HuH-7 (cell line): ENCODE results near the gene RELT.

Experiments used
- DNase-seq: peaks from one replicate; pipeline ENCODE4 v3.0.0; 2011; ENCODE audit warnings: low spot score

Gene RELT

DNA sequence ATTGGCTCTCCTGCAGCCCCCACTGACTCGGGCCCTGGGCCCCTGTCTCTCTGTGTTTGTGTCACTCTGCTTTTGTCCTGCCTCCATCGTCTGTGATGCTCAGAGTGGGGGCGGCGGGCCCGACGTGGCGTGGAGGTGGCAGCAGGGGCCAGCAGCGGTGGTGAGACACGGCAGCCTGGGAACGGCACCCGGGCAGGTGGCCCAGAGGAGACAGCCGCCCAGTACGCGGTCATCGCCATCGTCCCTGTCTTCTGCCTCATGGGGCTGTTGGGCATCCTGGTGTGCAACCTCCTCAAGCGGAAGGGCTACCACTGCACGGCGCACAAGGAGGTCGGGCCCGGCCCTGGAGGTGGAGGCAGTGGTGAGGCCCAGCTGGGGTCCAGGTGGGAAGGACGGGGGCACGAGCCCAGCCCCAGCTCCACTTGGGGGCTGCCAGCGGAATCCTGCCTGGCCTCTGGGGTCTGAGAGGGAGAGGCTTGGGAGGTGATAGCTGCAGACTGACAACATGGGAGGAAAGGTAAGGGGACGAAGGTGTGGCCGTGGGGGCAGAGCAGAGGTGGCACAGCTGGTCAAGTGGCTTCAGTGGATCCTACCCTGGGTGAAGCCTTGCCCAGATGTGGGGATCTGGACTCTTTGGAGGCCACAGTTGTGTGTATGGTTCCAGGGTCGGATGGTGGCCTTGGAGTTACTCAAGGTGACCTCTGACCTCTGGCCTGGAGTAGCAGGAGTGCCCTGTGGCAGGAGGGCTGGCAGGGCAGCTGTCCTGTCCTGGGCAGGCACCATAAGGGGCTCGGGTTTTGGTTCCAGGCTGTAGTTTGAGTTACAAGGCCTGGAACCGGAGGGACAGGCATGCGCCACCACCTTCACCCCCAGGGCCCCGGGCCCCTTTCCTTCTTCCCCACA, 16.2 kb downstream of the RELT start:
- no peak for DNase-seq

DNA sequence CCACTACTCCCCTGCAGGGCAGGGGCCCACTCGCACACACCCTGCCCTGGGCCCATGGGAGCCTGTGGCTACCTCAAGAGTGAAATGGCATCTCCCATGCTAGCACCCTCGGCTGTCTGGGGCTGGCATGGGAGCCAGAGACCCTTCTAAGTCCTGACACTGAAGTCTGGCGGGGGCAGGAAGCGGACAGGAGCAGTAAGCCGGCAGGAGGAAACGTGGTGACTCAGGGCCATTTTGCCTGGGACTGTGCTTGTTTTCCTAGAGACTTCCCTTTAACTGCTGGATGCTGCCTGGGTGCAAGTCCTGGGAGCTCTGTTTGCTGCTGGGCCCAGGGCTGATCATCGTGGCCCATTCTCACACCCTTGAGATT, 16.8 kb downstream of the RELT start:
- DNase-seq = no peak

DNA sequence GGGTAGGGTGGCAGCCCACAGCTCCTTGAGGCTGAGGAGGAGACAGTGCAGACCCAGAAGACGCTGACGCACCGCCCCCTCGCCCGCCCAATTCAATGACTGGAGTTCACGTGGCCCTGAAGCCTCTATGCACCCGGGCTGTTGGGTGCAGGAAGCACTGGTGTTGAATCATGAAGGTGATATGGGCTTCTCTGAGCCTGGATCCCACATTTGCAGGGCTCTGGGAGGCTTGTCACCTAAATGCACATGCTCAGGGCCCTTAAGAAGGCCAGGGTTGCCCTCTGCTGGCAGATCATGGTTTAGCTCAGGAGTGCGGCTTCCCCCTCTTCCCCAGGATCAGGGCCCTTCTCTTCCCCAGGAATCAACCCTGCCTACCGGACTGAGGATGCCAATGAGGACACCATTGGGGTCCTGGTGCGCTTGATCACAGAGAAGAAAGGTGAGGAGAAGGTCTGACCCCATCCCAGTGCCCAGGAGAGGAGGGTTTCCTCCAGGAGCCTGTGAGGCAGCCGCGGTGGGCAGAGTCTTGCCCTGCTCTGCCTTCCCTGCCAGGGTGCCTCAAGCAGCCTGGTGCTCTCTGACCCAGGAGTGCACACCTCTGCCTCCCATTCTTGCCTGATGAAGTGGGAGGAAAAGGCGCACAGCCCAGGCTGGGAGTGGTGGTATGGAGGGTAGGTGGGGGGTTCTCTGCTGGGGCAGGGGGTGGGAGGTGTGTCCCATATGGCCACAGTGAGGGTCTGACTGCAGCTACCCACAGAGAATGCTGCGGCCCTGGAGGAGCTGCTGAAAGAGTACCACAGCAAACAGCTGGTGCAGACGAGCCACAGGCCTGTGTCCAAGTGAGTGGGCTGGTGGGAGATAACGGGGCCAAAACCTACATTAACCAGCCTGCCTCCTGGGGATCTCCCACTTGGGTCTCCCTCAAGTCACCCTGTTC, 17.5 kb downstream of the RELT start:
- DNase-seq = peak; percentile 96

DNA sequence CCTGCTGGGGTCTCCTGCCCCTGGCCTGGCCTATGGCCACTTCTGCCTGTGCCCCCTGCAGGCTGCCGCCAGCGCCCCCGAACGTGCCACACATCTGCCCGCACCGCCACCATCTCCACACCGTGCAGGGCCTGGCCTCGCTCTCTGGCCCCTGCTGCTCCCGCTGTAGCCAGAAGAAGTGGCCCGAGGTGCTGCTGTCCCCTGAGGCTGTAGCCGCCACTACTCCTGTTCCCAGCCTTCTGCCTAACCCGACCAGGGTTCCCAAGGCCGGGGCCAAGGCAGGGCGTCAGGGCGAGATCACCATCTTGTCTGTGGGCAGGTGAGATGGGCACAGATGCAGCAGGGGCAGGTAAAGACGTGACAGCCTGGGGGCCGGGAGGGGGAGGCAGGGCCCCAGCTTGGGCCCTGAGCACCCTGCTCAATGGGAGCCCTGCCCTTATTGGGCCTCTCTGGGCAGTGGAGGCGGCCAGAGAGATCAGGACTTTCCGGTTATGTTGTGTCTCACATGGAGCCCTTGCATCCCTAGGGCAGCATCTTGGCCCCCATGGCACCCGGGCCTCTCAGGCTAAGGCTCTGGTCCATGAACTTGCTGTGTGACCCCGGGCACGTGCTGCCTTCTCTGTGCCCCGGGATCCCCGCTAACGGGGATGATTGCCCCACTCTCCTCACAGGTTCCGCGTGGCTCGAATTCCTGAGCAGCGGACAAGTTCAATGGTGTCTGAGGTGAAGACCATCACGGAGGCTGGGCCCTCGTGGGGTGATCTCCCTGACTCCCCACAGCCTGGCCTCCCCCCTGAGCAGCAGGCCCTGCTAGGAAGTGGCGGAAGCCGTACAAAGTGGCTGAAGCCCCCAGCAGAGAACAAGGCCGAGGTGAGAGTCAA, 18.5 kb downstream of the RELT start:
- no peak for DNase-seq

DNA sequence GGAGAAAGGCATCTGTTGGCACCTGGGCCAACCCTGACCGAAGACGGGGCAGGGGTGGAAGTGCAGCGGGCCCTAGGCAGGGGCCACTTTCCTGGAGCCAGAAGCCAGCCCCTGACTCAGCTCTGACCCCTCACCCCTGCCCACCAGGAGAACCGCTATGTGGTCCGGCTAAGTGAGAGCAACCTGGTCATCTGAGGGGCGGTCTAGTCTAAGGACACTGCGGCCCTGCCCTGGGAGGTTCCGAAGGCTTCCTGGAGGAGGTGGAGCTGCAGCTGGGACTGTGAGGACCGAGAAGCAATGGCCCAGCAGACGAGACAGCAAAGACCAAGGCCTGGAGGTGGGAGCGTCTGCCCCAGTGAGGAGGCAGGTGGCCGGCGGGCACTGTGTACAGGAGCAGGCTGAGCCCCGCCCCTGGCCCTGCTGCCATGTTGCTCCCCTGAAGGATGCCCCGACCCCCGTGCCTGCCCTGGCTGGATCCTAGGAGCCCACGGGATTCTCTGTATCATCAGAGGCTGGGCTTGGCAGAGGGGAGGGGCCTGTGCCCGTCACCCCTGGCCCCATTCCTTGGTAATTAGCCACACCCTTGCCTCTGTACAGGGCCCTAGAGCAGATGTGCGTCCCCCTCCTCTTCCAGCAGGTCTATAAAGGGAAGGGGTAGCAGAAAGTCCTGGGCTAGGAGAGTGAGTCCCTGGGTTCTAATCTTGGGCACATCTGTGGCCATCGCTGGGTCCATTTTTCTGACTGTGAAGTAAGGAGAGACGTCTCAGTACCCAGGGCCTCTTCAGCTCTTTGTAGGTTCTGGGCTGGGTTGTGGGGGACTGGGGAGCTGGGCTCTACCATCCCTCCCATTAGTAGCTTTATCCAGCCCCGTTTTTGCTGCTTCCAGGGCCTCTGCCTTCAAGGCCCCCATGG, 19.4 kb downstream of the RELT start:
- DNase-seq = no peak

DNA sequence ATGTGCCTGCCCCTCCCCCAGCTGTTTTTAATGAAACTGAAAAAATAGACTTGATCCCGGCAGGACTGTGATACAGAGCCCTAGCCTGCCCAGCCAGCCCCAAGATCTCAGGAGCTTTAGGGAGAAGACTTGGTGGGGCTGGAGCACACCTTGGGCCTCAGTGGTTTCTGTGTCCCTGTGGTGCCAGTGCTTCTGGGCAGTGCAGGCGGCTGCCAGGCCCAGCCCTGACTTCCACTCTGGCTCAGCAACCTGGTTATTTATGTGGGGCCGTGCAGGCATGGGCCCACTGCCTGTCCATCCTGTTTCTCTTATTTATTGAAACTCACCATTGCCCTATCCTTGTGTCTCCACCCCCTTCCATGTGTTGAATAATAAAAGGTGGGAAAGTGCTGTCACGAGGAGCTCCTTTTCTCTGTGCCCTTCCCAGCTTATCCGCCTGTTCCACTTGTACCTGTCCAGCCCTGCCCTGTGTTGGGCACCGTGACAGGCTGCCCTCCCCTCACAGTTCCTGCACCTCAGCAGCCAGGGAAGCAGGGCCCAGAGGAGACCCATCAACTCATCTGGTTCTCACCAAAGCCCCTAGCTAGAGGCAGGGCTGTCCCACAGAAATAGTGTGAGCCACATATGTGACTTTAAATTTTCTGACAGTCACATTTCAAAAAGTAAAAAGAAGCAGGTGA, 20.2 kb downstream of the RELT start:
- no peak for DNase-seq

DNA sequence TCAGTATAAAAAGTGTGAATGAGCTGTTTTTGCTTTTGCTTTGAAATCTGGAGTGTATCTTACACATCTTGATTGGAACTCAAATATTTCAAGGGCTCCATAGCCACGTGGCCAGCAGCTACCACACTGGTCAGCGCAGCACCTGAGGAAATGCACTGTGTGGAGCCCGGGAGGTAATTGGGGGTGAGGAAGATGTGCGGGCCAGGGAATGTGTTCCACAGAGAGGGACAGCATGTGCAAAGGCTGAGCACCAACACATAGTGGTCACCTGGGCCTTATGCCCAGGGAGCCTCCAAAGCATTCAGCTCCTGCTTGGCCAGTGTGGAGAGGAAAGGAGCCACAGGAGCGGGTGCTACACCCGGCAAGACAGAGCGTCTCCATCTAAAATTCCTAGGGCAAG, 20.8 kb downstream of the RELT start:
- DNase-seq = no peak

DNA sequence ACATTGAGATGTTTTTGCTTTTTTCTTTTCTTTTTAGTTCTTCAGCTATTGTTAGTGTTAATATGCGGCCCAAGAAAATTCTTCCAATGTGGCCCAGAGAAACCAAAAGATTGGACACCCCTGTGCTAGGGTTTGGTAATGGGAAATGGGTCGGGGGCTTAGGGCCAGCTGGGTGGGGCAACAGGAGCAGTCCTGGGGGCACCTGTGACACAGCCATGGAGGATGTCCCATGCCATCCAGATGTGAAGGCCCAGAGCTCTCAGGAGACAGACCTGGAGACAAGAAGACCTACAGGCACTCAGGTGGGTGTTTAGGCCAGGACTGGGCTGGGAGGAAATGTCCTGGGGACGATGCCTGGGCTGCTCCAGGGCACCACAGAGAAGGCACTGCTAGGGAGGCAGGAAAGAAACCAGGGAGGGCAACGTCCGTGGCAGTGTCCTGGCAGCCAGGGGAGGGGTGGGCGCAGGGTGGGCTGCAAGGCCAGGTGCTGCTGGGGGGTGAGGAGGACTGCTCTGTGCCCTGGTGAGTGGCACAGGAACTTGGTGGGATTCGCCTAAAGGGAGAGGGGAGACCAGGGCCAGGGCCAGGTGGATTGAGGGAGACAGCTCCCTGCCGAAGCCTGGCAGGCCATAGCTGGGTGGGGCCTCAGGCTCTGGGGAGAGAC, 21.4 kb downstream of the RELT start:
- no peak for DNase-seq

DNA sequence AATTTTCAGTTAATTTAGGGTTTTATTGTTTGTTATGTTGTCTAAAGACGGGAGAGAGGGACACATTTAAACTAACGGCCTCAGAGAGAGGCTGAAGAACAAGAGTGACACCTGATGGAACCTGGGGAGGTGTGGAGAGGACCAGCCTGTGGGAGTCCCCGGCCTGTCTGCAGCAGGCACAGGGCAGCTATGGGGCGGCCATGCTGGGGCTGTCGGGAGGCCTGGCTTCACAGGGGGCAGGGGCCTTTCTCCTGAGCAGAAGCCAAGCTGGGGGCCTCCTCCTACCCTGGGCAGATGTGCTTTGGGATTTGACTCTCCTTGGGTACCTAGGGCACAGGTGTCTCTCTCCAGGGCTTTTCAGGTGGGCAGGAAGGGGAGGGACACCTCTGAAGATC, 21.9 kb downstream of the RELT start:
- no peak for DNase-seq

DNA sequence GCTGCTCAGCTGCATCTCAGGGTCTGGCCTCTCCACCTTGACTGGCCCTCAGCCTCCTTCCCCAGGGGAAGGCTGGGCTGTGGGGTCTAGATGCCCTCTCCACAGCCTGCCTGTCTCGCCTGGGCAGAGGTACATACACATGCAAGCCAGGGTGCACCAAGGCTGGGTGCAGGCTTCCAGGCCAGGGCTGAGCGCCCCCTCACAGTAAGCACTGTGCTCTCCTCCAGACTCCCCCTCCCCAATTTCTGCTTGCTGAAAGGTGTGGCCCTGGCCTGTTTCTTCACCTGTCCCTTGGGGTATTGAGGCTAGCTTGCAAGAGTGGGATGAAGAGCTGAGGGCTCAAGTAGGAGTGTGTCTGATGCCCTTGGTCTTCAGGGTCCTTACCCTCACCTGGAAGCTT, 22.5 kb downstream of the RELT start:
- DNase-seq = no peak

DNA sequence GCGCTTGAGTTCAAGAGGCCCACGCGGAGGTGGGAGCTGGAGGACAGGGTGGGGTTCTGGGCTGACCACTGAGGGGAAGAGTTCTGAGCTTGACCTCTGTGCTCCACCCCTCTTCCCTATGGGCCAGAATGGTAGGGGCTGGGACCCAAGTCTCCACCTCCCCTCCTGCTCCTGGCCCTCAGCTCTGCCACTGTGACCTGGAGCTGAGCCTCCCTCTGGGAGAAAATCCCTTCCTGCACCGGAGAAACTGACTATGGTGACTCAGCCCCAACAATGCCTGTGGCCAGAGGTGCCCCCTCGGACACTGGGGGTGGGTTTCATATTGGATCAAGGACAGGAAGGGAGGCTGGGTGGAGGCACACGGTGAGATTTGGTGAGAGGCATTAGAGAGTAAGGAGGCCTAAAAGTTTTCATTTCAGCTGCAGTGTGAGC, 23.0 kb downstream of the RELT start:
- DNase-seq = no peak

DNA sequence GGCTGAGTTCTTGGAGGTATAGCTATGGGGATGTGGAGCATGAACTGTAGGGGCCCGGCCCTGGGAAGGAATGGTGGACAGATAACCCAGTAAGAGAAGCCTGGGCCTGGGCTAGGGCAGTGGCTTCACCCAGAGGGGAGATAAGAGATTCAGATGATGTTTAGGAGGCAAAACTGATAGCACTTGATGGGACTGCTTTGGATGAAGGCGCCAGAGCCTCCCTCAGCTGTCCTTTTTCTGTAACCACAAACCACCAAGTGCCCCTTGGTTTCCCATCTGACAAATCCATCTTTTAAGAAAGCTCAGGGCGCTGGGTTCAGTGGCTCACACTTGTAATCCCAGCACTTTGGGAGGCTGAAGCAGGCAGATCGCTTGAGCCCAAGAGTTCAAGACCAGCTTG, 23.4 kb downstream of the RELT start:
- DNase-seq = no peak

DNA sequence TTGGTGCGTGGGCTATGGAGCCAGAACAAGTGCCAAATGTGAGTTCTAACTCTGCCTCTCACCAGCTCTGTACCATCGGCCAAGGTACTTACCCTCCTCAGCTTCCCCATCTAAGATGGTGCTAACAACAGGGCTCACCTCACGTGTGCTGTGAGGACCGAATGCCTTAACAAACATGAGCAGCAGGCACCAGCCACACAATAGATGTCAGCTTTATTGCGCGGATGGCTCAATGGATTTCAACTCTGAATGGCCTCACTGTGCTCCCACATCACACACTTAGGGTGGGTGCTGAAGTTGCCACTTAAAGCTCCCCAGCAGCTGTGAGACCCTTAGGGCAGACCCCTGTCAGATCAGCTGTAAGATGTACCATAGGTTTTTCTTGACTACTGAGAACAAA, 24.1 kb downstream of the RELT start:
- DNase-seq = no peak

DNA sequence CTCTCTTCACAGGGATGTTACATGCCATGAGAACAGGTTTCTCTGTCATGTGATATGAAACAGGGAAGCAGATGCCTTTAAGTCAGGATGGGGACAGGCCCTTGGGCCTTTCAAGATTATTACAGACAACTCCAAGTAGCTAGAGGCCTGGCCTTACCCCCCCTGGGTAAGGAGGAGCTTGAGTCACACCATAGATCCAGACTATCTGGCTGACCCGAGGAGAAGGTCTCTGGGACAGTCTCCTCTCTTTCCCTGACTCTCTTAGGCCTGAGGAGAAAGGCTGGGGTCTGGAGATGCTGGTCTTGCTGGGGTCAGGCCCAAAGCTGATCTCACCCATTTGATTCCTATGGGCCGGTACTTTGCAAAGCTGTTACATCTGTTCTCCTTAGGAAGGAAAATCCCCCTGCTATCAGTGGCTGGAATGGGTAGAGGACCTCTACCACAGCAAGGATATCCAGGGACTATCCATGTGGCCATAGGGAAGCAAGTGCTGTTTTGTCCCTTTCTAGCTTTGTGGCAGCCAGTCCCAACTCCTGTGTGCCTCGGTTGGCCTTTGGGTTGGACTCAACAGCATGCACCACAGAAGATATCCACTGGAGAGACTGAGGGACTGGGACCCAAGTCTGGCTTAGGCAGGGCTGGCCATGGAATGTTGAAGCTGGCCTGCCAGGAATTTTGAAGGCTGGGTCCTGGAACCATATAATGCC, 25.2 kb downstream of the RELT start:
- DNase-seq = no peak

DNA sequence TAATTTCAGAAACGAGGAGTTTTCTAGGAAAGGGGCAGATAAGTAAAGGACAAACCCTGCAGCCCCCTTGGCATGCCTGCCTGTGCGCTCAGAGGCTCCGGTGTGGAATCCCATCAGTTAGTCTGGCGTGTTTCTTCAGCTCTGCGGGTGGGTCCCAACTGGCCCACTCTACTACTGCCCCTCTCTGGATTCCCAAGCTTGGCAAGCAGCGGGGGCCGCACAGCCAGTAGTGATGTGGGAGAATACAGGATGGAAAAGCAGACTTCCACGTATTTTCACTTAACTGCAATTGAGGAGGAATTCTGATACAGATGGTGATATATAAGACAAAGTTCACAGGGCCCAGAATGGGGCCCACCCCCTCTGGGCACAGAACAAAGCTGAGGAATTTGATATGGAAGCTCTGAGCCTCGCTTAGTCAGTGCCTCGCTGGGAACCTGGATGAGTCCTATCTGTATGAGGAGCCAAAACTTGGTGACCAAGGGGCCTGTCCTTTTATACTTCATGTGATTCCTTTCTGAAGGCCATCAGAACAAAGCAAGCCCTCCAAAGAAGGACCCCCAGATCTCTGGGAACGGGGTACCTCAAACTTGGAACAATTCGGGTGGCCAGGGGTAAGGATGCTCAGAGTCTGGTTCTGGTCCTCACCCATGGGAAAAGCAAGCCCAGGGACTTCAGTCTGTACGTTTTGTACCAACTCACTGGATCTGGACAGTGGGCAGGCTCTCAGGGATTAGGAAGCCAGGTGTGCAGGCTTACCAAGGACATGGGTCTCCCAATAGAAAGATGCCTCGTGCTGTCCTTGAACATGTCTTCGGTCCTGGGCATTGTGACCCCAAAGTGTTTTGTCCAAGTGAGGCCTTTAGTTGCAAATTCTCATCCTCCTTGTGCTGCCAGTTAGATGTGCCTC, 26.0 kb downstream of the RELT start:
- DNase-seq = no peak

DNA sequence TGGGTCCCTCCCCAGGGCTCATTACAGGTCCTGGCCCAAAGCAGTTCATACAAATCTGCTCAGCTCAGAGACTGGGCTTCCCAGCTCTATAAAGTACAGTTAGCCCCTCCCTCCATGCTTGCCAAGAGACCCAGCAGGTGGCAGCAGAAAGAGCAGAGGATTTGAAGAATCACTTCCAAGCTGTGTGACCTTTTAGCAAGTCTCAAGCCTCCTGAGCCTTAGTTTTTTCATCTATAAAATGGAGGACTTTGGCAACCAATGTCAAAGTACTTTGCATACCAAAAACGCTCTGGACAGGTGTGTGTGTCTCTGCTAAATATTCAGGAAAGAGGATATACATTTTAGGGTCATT, 26.6 kb downstream of the RELT start:
- DNase-seq = no peak

DNA sequence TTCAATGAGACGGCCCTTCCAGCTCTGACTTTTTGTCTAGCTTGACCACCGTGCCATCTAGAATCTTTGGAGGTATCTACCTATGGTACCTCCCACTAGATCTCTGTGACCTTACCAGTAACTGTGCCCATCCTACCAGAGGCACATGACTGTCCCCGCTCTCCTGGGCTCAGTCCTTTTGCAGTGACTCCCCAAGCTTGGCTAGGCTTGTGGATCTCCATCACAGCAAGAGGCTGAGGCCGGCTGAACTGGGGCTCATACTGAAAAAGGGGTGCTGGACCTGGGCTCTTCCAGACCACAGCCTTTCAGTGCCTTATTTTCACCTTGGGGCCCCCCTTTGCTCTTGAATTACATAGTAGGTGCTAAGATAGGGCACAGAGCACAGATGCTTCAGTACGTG, 27.3 kb downstream of the RELT start:
- no peak for DNase-seq

DNA sequence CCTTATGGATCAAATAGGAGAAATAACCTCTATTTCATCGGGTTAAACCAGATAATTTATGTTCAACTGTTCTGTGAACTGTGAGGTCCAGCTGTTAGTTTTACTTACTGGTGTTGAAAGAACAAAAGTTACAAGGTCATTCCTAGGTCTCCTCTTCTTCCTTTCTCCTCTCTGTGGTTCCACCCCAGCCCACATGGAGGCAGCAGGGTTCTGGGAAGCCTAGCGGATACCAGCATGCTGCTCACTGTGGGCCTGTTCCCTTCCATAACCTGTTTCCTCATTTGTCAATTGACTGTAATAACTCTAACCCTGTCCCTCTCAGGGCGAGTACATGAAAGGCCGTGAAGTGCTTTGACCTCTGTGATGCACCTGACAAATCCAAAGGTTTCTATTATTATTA, 27.8 kb downstream of the RELT start:
- DNase-seq = peak; percentile 73
